Breast epithelium (tissue), 4 donors: ENCODE results near the gene ADIRF. TPM values are rescaled to one million over a fixed set of nuclear protein-coding genes. Genes with fewer than 3 reads are reported as not detected.

ENCODE experiments used
- DNase-seq, 2 donors: peaks; one replicate each; pipeline ENCODE4 v3.0.0-alpha.2; 2019; ENCODE audit warnings: low spot score in 2 of 2
- H3K27ac ChIP-seq, 2 donors: fragments of 200-600 bp; sonication (generic) in 1 of 2; one replicate each; pipeline ENCODE4 v1.5.1; 2016 to 2019; ENCODE audit warnings: mild to moderate bottlenecking in 1 of 2
- H3K27me3 ChIP-seq, 2 donors: fragments of 200-600 bp; sonication (generic) in 1 of 2; one replicate each; pipeline versions ENCODE4 v1.5.1 to v1.6.0; 2017 to 2019; ENCODE audit warnings: control low read depth in 1 of 2, mild to moderate bottlenecking in 1 of 2
- H3K36me3 ChIP-seq: fragments of 200-600 bp; one replicate; pipeline ENCODE4 v1.5.1; 2019
- H3K4me1 ChIP-seq, 2 donors: fragments of 200-600 bp; sonication (generic); one replicate each; pipeline ENCODE4 v1.5.1; 2016 to 2019; ENCODE audit warnings: control low read depth in 1 of 2
- H3K4me3 ChIP-seq, 3 donors: fragments of 200-600 bp; sonication (generic); 1 replicate in 2 of 3; 2 replicates in 1 of 3; pipeline ENCODE4 v1.5.1; 2016 to 2019; ENCODE audit warnings: mild to moderate bottlenecking in 3 of 3, moderate library complexity in 2 of 3
- H3K9me3 ChIP-seq, 2 donors: fragments of 200-600 bp; sonication (generic) in 1 of 2; one replicate each; pipeline ENCODE4 v1.5.1; 2016 to 2019; ENCODE audit warnings: control low read depth in 1 of 2
- POLR2A ChIP-seq: fragments of 450-650 bp; IDR thresholded peaks from one replicate; pipeline ENCODE4 v1.6.1; 2016; ENCODE audit warnings: antibody characterized with exemption, mild to moderate bottlenecking, moderate library complexity
- POLR2AphosphoS5 ChIP-seq, 3 donors: sonication (generic); formaldehyde crosslinking; IDR thresholded peaks; one replicate each; pipeline ENCODE4 v1.6.1; 2017; ENCODE audit warnings: antibody characterized with exemption in 3 of 3
- intact Hi-C: fragments of 100-400 bp; cut with DNase I; formaldehyde crosslinking; loops from one replicate; pipeline ENCODE4 v1.15.1; 2023; ENCODE audit warnings: low total_unique reads
- total RNA-seq, 3 donors: library from RNA; depleted of rRNA; stranded (reverse); fragments of >200 nt; gene quantifications; one replicate each; pipeline ENCODE4 v1.1.0, GENCODE V29; 2016
- TF ChIP-seq, protein P1 (sequence below), 3 donors: fragments of 450-650 bp; IDR thresholded peaks; one replicate each; pipeline ENCODE4 v1.5.1; 2016 to 2017; ENCODE audit warnings: antibody characterized with exemption in 3 of 3, mild to moderate bottlenecking in 3 of 3, moderate library complexity in 3 of 3

ADIRF gene
- total RNA-seq, 3 donors from 2014 or later: 204 to 1,074 (median 288) TPM

DNA sequence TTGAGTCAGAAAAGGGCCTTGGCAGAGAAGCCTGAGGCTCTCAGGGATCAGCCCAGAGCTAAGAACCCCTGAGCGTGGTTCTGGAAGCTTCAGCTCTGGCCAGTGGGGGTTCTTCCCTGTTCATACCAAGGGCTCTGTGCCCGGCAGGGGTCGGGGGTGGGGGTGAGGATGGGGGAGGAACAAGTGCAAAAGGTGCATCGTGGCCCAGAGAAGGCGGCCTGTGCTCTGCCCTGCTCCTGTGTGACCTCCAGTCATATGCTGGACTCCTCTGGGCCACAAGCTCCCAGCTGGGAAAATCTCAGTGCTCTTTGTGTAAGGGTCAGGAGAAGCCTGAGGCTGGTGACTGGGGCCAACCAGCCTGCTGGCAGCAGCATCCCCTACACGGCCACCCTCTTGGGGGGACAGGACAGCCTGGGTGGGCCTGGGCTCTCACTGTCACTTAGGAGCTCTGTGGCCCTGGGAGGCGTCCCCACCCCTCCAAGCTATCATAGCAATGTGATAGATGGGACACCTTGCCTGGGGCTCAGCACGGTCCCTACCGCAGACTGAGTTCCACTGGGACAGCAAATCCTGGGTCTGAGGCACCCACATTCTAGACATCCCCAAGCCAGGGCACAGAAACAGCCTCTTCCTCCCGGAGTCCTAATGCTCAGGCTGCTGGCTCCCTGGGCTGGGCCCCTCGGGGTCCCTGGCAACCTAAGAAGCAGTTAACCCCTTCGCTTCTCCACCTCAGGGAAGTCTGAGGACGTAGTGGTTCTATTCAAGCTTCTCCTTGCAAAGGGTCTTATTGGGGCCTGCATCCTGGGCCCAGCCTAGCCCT is 13.4 kb upstream of the ADIRF start:
- no peak for DNase-seq
- Histone ChIP-seq H3K27me3 (no peaks in the 10 kb centered on the region), H3K4me3 (peak overlapping the region; percentile 28 to 60 (median 37)), H3K9me3 (peaks cover 0 to 4% of the 10 kb centered on the region in 2 donors), H3K27ac (peak overlapping the region; percentile 85 to 94), H3K4me1 (peaks cover 16 to 18% of the 10 kb centered on the region in 2 donors), H3K36me3 (no peaks in the 10 kb centered on the region)
- intact Hi-C loops: no loop called here
- TF ChIP-seq, protein P1, sequence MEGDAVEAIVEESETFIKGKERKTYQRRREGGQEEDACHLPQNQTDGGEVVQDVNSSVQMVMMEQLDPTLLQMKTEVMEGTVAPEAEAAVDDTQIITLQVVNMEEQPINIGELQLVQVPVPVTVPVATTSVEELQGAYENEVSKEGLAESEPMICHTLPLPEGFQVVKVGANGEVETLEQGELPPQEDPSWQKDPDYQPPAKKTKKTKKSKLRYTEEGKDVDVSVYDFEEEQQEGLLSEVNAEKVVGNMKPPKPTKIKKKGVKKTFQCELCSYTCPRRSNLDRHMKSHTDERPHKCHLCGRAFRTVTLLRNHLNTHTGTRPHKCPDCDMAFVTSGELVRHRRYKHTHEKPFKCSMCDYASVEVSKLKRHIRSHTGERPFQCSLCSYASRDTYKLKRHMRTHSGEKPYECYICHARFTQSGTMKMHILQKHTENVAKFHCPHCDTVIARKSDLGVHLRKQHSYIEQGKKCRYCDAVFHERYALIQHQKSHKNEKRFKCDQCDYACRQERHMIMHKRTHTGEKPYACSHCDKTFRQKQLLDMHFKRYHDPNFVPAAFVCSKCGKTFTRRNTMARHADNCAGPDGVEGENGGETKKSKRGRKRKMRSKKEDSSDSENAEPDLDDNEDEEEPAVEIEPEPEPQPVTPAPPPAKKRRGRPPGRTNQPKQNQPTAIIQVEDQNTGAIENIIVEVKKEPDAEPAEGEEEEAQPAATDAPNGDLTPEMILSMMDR (IDR thresholded peaks at IDR 0.05): no peak
- no peak for TF ChIP-seq POLR2A
- no peak for TF ChIP-seq POLR2AphosphoS5 (IDR thresholded peaks at IDR 0.05)

GRCh38 chr10:86955501-86956194 is 12.6 kb upstream of the ADIRF start:
- TF ChIP-seq POLR2AphosphoS5 (IDR thresholded peaks at IDR 0.05) (no peak), POLR2A (no peak)
- TF ChIP-seq, protein P1 (IDR thresholded peaks at IDR 0.05): no peak
- Histone ChIP-seq H3K36me3 (no peaks in the 10 kb centered on the region), H3K27ac (peak overlapping the region; percentile 85 to 94), H3K27me3 (no peaks in the 10 kb centered on the region), H3K9me3 (peaks cover 0 to 4% of the 10 kb centered on the region in 2 donors), H3K4me1 (peaks cover 16 to 18% of the 10 kb centered on the region in 2 donors), H3K4me3 (peak overlapping the region; percentile 28 to 60 (median 37))
- intact Hi-C loops: no loop called here
- DNase-seq: no peak

GRCh38 chr10:86956195-86956847 is 12.0 kb upstream of the ADIRF start:
- no peaks in the 10 kb centered on the region for H3K36me3 ChIP-seq
- H3K4me1 ChIP-seq: peaks cover 16 to 18% of the 10 kb centered on the region in 2 donors
- intact Hi-C loops: no loop called here
- no peaks in the 10 kb centered on the region for H3K27me3 ChIP-seq
- H3K9me3 ChIP-seq: peaks cover 0 to 4% of the 10 kb centered on the region in 2 donors
- H3K4me3 ChIP-seq: peak overlapping the region; percentile 28 to 60 (median 37)
- TF ChIP-seq POLR2AphosphoS5 (IDR thresholded peaks at IDR 0.05): no peak
- TF ChIP-seq, protein P1 (IDR thresholded peaks at IDR 0.05): no peak
- TF ChIP-seq POLR2A: no peak
- peak overlapping the region; percentile 85 to 94 for H3K27ac ChIP-seq
- no peak for DNase-seq

- peaks cover 16 to 18% of the 10 kb centered on the region in 2 donors for H3K4me1 ChIP-seq
- H3K36me3 ChIP-seq: no peaks in the 10 kb centered on the region
- peak overlapping the region; percentile 85 to 94 for H3K27ac ChIP-seq
- no peak for DNase-seq
- no peaks in the 10 kb centered on the region for H3K27me3 ChIP-seq
- no peak for TF ChIP-seq POLR2A
- peaks cover 0 to 4% of the 10 kb centered on the region in 2 donors for H3K9me3 ChIP-seq
- intact Hi-C loops: no loop called here
- peak overlapping the region; percentile 28 to 60 (median 37) for H3K4me3 ChIP-seq
Observed at GRCh38 chr10:86956848-86957448, 11.3 kb upstream of the ADIRF start.

- peak within 1 kb of the TSS; percentile 28 to 60 (median 45) for H3K4me3 ChIP-seq
Observed at GRCh38 chr10:86957471-86958115, 10.7 kb upstream of the ADIRF start, which contains the start of gene MMRN2. Gene MMRN2 (minus strand): TSS chr10:86957615. CDS start chr10:86957541, 74 bp downstream.

More at GRCh38 chr10:86957471-86958115, 10.7 kb upstream of the ADIRF start, which contains the start of gene MMRN2:
- DNase-seq: no peak
- intact Hi-C loops: no loop called here
- H3K27ac ChIP-seq: peak within 1 kb of the TSS; percentile 85 to 94
- H3K4me1 ChIP-seq: peaks cover 16 to 18% of the 10 kb centered on the region in 2 donors
- no peaks in the 10 kb centered on the region for H3K27me3 ChIP-seq
- peaks cover 0 to 3% of the 10 kb centered on the region in 2 donors for H3K9me3 ChIP-seq
- TF ChIP-seq POLR2A (no peak), POLR2AphosphoS5 (IDR thresholded peaks at IDR 0.05) (no peak)
- TF ChIP-seq, protein P1 (IDR thresholded peaks at IDR 0.05): no peak
- no peaks in the 10 kb centered on the region for H3K36me3 ChIP-seq
